DMS79 (cell line): ENCODE measurements around the gene FOXC1.

Experiments used
- DNase-seq: peaks from one replicate; lab custom pipeline; 2025; lab: John Stamatoyannopoulos, UW

Gene FOXC1

DNA sequence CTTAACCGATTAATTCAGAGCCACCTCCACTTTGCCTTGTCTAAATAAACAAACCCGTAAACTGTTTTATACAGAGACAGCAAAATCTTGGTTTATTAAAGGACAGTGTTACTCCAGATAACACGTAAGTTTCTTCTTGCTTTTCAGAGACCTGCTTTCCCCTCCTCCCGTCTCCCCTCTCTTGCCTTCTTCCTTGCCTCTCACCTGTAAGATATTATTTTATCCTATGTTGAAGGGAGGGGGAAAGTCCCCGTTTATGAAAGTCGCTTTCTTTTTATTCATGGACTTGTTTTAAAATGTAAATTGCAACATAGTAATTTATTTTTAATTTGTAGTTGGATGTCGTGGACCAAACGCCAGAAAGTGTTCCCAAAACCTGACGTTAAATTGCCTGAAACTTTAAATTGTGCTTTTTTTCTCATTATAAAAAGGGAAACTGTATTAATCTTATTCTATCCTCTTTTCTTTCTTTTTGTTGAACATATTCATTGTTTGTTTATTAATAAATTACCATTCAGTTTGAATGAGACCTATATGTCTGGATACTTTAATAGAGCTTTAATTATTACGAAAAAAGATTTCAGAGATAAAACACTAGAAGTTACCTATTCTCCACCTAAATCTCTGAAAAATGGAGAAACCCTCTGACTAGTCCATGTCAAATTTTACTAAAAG is 2.7 kb downstream of the FOXC1 start:
- no peak for DNase-seq

DNA sequence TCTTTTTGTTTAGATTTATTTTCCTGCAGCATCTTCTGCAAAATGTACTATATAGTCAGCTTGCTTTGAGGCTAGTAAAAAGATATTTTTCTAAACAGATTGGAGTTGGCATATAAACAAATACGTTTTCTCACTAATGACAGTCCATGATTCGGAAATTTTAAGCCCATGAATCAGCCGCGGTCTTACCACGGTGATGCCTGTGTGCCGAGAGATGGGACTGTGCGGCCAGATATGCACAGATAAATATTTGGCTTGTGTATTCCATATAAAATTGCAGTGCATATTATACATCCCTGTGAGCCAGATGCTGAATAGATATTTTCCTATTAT is 3.2 kb downstream of the FOXC1 start:
- no peak for DNase-seq

DNA sequence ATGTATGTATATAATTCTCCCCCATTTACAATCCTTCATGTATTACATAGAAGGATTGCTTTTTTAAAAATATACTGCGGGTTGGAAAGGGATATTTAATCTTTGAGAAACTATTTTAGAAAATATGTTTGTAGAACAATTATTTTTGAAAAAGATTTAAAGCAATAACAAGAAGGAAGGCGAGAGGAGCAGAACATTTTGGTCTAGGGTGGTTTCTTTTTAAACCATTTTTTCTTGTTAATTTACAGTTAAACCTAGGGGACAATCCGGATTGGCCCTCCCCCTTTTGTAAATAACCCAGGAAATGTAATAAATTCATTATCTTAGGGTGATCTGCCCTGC is 3.6 kb downstream of the FOXC1 start:
- no peak for DNase-seq

DNA sequence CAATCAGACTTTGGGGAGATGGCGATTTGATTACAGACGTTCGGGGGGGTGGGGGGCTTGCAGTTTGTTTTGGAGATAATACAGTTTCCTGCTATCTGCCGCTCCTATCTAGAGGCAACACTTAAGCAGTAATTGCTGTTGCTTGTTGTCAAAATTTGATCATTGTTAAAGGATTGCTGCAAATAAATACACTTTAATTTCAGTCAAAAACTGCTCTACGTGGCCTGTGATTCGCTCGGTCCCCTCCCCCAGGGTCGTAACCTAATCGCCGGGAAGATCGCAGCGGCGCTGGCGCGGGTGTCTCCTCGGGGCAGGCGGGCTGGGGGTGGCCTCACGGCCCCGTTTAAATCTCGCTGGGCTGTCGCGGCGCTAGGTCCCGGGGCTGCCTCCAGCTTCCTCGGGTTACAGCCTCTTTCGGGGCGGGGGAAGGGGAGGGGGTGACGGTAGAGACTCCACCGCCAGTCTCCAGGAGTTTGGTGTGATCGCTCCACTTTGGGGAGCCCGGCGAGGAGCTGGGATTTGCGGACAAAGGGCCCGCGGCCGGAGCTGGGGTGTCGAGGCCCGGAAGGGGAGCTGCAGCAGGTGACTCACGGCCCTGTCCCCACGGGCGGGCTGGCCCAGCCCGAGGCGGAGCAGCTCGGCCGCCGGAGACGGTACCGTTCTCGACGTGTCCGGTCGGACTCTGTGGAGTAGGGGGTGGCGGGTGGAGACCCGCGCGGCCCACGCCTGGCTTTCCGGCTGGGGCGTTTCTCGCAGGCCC is 4.2 kb downstream of the FOXC1 start:
- no peak for DNase-seq

DNA sequence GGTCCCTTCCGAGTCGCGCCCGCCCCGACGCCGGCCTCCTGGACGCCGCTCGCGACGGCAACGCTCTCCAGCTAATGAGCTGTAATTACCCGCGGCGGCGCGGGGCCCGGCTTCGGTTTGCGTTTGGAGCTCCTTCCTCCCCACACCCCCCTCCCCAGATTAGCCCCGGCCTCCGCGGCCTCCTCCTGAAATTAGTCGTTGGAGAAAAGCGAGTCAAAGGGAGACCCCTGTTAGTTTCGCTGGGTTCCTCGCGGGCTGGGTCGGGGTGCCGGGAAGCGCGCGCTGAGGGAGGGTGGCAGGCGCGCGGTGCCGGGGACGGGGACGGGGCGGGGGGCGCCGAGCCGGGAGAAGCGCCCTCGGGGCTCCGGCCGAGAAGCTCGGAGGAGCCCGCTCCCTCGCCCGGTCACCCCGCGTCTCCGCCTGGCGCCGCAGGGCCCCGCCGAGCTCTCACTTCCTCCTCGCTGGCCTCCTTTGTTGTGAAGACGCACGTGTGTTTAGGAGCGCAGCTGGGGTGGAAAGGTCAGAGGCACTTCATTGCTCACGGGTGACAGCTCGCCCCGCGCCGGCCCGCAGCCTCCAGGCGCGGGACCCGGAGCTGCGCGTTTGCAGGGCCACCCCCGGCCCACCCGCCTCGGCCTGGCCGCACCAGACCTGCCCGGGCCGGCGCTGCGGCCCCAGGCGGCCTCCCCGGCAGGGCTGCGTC is 4.9 kb downstream of the FOXC1 start:
- no peak for DNase-seq

DNA sequence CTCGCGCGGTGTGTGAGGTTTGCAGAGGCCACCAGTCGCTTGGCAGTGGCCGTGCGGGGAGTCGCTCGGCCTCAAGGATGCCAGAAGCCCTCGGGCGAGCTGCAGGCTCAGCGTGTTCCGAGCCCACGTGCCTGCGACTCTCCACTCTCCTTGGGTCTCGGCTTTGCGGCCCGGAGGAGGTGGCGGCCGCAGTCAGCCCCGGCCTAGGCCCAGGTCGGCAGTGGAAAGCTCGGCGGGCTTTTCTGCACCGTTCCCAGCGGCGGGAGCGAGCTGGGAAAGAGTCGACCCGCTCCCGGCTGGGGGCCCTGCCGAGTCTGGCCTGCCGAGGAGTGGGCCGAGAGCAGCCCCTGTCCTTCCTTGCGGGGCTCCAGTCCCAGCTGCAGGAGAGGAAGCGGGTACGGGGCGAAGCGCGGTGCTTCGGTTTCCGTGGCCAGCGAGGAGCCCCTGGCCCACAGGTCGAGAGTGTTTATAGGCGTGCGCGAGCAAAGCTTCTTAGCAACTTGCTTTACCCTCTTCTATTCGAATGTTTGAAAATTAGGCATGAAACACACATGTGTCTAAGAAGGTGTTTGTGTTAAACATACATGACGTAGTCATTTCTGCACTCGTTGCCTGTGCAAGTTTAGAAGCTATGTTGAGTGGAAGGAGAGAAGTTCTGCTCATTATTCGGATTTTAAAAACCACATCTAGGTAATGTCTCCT is 5.6 kb downstream of the FOXC1 start:
- DNase-seq, result no peak

DNA sequence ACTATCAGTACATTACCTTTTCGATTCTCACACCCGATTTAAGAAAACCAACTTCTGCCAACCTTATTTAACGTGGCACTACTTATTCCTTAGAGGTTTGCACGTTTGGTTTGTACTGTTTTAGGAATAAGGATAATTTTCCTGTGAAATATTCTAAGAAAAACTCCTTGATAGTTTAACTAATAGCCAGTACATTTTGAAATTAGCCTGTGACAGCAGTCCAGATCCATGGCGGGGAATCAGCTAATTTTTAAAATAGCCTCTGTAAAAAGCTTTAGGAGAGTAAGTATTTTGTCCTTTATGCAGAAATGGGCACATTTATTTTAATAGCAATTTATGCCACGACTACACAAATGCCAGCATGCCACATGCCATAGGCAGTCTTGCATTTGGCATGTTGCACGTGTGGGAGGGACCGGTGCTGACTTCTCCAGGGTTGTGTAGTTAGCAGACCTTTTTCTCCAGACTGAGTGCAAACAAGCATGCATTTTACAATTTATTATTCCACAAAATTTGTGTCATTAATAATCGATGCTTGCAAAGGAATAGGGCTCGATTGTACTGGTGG is 6.2 kb downstream of the FOXC1 start:
- no peak for DNase-seq

DNA sequence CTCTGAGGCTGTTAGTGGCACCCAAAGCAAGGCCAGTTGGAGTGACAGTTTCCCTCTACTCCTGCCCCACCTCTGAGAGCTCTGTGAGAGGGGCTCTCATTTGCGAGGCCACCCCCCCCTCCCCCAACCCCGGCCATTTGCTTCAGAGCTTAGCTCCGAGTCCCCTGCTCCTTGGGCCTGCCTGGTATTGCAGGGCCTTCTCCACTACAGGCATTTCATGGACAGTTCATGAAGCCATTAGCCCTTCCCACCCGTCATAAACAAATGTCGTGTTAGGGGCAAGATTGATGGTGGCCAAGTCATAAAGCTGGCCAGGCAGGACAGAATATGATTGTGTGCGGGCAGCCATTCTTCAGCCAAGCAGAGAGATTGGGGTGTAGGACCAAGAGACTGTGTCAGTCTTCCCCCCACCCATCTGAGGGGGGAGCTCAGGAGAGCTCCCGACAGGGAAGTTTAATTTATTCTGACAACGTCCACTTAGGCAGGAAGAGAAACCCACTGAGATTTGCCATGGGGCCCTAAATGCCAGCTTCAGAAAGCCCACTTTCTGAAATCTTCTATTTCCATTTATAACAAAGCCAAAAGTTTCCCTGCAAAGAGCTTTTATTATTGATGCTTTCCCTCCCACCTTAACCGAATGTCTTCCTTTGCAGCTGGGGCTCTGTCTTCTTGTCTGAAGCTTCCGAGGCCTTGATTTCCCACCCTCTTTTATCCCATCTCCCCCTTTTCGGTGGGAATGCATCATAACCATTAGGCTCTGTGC is 7.2 kb downstream of the FOXC1 start:
- no peak for DNase-seq

DNA sequence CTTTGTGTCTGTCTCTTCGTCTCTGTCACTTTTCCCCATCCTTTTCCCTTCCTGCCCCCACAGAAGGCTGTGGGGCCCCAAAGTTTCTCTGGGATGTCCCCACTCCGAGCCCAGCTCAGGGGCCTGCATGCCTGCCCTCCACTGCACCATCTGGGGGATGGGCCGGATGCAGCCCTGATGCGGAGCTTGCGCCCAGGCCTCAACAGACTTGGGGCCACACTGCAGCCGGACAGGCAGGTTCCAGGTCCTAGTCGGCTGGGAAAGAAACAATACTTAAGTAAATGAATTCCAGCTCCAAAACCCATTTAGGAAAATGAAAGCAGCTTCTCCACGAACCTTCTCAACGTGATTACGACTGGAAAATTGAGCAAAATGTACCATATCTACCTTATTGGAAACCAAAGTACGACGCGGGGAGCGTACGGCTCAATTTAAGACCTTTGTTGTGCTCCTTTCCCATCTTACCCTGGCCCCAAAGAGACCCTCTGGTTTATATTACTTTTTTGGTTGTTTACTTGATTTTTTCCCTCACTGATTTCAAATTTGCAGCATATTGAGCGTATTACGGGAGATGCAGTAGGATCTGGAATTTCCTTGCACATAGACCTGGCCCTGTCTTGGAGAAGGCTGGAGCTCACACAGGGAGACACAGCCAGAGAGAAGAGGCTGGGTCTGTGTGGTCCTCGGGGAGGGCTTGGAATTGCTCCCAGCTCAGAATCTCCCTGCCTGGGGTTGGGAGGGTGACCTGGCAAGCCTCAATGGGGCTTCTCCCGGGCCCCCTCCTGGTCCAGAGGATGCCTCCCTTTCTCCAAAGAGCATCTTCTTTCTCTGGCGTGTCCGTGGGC is 8.0 kb downstream of the FOXC1 start:
- DNase-seq, result no peak

DNA sequence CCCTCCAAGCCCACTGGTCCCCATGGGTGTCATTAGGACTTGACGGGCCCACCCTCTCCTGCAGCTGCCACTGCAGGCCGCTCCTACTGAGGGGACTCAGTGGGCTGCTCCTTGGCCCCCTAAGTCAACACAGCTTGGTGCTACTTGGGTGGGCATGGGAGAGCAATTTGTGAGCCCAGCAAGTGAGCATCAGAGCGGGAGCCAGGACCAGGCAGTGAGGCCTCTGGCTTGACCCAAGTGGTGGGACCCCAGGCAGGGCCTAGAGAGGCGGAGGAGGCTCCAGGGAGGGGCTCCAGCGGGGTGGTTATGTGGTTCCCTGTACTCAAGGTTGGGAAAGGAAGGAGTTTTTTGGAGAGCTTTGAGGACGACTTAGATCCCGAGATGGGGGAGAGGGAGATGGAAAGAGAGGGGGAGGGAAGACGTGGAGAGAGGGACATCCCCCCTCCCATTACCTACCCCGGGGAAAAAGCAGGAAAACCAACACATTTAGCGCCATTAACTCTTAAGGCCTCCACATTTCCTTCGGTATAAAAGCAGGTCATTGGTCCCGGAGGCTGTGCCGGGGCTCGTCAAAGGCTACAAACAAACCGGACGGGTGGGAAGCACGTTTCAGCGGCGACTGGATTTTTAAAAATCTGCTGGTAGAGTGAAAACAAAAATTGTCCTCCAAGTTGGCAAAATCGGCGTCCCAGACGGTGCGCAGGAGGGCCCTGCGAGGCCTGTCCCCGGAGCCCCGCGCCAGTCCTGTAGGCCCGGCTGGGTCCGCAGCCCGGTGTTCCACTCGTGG is 8.8 kb downstream of the FOXC1 start:
- DNase-seq, result no peak

DNA sequence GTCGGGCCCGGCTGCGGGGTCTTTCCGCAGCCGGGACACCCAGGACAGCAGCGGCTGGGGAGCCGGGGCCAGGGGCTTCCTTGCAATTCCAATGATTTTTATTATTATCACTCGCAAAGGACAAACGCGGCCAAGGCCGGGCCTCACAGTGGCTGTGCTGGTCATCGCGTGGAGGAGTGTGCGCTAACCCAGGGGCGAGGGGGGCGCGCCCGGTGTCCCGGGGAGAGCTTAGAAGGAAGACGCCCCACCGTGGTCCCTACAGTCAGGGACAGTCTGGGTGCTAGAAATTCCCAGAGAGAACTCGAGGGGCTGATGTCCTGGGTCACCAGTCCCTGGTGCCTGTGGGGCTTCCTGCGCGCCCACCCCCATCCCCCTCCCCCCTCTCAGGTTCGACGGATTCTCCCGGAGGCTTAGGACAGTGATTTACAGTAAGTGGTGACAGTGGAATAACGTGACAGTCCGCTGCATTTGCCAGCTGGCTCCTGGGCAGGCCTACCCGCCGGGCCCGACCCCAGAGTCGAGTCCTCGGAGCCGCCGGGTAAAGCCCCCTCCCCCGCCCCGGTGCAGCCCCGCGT is 9.5 kb downstream of the FOXC1 start:
- no peak for DNase-seq

DNA sequence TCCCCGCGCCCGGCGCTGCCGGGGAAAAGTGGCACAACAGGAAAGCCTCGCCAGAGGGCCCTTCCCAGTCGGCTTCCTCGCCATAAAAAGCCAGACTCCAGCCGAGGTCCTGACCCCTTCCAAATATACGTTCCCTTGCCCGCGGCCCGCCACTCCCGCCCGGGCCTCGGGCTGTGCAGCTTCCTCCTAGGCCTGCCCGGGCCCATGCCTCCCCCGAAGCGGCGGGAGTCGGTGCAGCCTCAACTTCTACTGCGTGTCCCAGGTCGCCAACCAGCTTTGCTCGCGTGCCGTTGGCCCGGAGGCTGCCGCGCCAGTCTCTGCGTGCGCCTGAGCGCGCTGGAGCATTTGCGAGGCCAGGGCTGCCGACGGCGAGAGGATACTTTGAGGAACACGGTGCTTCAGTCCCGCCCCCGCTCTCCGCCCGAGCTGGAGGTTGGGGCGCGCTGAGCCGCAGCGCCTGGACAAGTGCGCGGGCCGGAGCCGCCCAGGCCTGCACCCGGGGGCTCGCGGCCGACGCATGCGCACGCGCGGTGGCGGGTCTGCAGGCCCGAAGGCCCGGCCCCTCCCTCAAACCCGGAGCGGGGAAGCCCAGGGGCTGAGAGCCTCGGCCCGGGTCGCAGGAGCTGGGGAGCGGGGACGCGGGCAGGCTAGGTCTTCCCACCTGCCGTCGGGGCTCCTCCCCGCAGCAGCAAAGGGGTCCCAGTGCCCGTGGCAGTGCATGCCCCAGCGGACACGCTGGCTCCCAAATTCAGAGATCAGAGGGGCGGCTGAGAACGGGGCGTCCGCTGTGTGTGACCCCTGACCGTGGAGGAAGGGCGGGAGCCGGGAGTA is 10.2 kb downstream of the FOXC1 start:
- no peak for DNase-seq

DNA sequence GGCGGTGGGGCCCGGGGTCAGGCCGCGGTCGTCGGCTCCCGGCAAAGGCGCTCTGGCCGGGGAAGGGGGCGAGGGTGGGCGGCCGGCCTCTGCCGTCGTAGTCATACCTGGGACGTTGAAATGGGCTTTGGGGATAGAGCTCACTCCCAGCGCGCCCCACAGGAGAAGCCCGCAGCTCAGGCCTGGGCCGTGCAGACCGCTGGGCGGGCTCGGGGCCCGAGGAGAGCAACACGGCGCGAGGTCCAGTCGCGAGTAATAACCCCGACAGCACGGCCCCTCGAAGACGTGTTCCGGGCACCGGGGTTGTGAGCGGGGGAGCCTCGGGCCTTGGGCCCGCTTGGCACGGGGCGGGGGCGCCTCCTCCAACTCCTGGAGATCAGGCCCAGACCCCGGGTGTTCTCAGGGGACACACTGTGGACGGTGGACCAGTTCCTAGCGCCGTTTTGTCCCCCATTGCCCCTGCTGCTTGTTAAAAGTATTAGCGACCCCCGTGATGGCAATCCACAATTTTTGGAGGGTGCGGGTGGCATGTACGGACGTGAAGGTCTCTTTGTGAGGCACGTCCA is 10.9 kb downstream of the FOXC1 start:
- DNase-seq, result no peak

DNA sequence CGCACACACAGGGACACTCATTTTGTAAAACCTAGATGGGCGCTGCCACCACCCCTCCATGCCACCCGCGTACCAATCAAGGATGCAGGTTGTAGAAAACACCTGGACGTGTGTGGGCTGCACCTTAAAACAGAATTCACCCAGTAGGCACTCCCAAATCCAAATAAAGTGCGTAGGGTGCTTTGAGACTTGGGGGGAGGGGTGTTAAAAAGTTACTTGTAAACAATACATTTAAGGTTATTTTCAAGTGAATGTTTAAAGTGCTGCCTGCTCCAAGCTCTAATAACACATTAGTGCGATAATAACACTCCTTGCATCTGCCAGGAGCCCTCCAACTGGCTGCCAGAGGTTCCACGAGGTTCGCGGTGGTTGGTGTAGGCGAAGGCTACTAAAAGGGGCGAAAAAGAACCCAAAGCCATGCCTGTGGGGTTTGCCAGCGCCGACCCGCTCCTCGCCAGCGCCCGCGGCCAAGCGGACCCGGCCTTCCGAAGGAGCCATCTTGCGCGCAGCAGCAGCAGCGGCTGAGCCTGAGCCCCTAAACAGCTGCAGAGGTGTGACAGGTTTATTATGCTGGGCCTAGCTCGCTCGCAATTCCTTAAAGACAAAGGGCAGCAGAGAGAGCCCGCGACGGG is 11.5 kb downstream of the FOXC1 start:
- DNase-seq, result no peak

DNA sequence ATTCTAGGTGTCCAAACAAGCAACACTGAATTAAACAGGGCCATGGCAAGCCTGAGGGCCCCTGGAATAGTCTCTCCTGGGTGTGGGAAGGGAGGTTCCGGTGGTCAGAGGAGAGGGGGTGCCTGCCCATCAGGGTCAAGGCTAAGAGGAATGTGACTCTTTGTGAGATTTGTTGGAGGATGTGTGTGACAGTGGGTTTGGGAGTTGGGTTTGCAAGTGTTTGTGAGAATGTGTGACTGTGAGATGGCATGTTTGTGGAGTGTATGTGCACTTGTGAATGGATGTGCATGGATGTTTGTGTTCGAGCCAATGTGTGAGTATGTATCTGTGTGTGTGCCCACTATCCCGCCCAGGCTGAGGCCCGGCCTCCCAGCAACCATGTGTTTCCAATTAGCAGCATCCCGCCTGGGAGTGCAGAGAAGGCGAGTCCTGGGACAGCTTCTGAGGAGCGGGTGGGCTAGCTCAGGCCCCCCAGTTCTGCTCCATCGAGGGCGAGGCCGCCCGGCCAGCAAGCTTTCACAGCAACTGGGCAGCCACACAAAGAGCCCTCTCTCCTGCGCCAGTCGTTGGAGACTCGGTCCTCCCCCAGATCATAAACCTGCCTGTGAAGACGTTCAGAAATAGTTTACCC is 12.6 kb downstream of the FOXC1 start:
- no peak for DNase-seq

DNA sequence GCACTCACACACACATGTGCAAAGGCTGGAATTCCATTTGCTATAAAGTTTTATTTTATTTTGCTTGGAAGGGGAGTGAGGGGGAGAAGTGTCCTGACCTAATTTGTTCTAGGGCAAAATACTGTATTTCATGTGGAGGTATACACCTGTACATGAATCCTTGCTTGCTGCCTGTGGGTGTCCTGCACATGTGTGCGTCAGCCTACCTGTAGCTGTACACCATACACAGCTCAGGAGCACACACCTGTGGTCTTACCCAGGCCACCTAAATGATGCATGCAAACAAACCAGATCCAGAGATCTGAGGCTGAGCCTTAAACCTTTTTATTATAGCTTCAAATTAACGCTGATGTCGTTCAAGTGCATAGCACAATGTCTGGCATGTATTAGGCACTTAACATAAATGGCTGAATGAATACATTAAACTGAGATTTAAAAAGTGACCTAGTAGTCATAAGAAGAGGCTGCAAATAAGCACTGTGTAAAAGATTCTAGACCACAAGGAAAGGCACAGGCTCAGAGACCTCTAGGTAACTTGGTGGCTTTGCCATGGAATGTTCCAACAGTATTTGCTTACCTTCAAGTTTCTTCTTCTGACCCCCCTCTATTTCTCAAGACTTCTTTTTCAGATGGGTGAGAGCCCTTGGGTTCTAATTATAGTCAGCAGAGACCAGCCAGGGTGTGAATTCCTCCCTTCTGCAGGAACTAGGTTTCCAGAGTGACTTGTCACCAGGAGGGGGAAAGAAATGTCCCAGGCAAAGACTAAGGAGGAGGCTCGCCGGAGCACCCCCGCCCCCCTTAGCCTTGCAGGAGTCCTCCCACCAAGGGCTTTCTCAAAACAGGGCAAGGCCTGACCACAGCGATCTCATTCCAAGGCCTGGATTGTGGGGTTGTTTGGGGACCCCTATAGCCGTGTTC is 13.4 kb downstream of the FOXC1 start:
- no peak for DNase-seq

DNA sequence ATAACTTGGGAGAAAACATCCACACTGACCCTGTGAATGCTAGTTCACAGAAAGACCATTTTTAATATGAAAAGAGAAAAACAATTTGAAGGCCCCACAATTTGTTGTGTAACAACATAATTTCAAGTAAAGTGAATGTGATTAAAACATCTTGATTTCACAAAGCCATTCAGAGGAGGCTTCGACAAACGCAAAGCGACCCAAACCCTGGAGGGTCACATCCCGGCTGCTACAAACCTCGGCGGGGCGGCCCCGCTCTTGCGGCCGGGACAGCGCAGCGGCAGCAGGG is 14.0 kb downstream of the FOXC1 start:
- DNase-seq, result no peak
